HG02840 (cell line): ENCODE measurements around the gene MYO5A.
"Not testable (repeated sequence)": the region's sequence is repeated elsewhere in the genome, so short reads cannot be mapped to it uniquely, and the experiment has no call there.

Experiments
- ATAC-seq: cut with Tn5 transposase; IDR thresholded peaks from one replicate; pipeline ENCODE4 v1.9.1; 2021; ENCODE audit warnings: mild to moderate bottlenecking, moderate library complexity, moderate number of reproducible peaks; ENCODE audit not compliant: unreplicated experiment, low FRiP score

The MYO5A gene

GRCh38 chr15:52546031-52546751 is 17.5 kb upstream of the MYO5A start:
- no peak for ATAC-seq

- ATAC-seq: no peak
Measured at GRCh38 chr15:52540374-52541012, 11.8 kb upstream of the MYO5A start.

DNA sequence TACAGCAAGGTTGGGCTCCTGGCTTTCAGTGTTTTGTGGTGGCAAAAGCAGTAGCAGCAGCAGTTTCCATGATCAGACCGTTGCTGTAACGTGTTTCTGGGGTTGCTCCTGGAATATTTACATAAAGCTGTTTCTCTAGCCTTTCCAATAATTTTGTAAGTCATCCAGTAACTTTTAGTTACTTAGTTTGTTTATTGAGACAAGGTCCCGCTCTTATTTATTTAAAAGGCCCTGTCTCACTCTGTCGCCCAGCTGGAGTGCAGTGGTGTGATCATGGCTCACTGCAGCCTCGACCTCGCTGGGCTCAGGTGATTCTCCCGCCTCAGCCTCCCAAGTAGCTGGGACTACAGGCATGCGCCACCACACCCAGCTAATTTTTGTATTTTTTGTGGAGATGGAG is 8.8 kb upstream of the MYO5A start:
- ATAC-seq: no peak

DNA sequence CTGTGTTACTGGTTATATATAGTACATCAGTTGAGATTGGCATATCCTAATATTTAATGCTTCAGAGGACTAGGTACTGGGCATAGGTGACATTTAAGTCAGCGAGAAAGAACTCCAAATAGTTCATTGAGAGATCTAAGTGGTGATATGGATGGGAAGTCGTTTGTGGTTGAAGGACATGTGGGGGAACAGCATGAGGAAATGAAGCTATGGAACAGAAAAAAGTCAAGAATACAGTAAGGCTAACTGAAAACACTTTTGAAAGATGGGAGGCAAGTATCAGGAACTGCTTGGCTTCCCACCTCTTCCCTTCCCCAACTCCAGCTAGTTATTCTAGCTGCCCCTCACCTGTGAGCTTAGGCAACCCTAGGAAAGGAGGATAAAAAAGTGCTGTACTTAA is 3.7 kb upstream of the MYO5A start:
- no peak for ATAC-seq

DNA sequence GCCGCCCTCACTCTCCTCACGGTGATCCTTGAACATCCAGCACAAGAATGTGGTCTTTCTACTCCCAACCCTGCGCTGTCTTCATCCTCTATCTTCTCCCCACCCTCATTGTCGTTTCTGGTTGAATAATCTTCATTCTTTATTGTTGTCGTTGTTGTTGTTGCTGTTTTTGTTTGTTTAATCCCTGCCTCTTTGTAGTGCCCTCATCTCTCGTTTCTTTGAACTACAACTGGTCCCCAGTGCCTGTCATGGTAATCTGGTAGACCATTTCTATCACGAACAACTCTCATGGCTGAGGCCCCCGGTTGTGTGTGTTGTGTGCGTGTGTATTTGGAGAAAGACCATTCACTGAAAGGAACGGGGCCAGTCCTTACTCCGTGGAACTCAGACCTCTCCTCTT is 1.3 kb upstream of the MYO5A start:
- ATAC-seq: no peak

GRCh38 chr15:52529341-52529924 is 753 bp upstream of the MYO5A start:
- ATAC-seq: peak; percentile 6

- no peak for ATAC-seq
Measured at GRCh38 chr15:52527911-52528563, 643 bp downstream of the MYO5A start.

DNA sequence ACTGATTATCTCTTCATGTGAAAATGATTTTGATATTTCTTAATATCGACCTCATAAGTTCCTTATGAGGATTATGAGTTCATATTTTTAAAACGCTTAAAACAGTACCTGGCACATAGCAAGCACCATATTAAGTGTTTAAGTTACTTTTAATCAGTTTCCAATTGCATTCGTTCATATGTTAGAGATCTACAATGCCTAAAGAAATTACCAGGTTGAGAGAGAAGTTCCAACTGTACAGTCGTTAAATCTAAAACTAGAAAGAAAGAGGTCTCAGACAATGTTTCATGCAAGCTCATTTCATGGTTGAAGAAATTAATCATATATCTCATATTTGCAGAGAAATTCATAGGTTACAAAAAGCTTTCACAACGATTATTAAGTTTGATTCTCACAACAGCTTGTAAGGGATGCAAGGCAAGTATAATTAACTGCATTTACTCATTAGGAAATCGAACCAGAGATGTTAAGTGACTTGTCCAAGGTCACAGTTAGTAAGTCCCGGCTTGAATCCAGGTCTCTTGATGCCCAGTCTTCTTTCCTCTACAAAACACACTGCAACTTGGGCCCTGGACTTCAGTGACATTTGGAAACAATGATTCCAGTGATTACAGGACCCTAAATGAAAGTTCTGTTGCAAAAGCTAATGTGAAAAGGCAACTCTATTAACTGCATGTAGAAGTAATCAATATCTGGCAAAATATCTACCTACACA is 1.3 kb downstream of the MYO5A start:
- no peak for ATAC-seq

DNA sequence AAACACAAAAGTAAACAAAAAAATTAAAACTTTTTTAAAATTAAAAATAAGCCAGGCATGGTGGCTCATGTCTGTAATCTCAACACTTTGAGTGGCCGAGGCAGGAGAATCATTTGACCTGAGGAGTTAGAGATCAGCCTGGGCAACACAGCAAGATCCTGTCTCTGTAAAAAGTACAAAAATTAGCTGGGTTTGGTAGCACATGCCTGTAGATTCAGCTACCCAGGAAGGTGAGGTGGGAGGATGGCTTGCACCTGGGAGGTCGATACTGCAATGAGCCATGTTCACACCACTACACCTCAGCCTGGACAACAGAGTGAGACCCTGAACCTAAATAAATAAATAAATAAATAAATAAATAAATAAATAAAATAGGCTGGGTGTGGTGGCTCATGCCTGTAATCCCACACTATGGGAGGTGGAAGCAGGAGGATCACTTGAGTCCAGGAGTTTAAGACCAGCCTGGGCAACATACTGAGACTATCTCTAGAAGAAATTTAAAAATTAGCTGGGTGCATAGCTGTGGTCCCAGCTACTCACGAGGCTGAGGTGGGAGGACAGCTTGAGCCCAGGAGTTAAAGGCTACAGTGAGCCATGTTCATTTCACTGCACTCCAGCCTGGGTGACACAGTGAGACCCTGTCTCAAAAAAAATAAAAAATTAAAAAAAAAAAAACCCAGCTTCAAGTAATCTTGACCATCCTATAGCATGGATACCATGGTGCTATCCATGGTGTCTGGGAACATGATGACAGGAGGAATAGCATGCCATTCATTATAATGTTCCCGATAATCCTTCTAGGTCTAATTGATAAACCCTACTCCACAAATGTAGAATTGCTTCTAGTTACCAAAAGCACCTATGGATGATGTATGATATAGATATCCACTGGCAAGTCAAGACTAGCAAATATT is 4.2 kb downstream of the MYO5A start:
- ATAC-seq: no peak

DNA sequence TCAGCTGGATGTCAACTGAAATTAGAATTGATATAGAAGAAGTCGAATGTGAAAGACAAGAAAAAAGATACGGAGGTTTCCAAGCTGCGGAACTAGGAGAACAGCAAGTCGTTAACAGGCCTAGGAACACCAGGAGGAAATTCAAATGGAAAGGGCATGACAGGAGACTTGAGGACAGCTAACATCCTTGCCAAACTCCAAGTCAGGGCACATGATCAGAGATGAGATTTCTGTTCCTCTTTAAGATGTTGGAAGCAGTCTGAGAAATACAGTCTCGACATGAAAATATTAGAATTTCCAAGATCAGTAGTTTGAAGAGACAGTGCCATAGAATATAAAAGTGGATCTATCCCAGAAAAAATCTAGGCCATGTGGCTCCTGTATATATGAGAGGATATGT is 5.0 kb downstream of the MYO5A start:
- ATAC-seq: no peak

- ATAC-seq: no peak
Measured at GRCh38 chr15:52523192-52523591, 5.5 kb downstream of the MYO5A start.

DNA sequence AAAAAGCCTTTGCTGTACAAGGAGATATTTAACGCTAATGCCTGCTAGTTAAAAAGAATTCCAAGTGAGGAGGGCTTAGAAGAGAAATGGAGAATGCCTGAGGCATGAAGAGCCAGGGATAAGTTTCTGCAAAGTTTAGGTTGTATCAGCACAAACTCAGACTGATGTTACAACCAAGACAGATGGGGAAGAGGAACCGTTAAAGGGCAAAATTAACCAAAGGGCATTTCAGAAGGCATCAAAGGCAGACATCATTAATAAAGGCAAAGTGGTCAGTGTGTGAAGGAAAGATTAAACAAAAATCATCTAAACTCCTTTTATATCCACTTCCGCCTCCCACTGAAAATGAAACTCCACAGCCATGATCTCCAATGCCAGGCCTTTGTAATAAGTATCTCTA is 7.0 kb downstream of the MYO5A start:
- ATAC-seq: no peak

- no peak for ATAC-seq
Measured at GRCh38 chr15:52520421-52520820, 8.3 kb downstream of the MYO5A start.

- no peak for ATAC-seq
Measured at GRCh38 chr15:52518487-52519371, 10.0 kb downstream of the MYO5A start.

DNA sequence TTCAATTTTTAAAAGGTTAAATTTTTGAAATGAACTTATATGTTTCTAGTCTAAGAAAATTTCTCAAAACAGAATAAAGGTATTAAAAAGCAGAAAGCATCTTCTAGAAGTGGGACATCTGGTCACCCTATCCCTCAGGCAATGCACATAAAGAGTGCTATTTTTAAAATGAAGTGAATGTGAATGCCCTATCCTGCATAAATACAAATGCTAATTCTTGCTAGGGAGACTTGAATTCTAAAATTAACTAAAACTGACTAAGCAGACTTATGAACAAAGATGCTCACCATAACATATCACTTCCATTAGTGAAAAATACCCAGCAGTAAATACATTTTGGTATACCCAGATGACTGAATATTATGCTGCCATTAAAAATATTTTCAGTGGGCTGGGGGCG is 11.7 kb downstream of the MYO5A start:
- no peak for ATAC-seq

GRCh38 chr15:52515343-52515742 is 13.3 kb downstream of the MYO5A start:
- ATAC-seq: no peak

DNA sequence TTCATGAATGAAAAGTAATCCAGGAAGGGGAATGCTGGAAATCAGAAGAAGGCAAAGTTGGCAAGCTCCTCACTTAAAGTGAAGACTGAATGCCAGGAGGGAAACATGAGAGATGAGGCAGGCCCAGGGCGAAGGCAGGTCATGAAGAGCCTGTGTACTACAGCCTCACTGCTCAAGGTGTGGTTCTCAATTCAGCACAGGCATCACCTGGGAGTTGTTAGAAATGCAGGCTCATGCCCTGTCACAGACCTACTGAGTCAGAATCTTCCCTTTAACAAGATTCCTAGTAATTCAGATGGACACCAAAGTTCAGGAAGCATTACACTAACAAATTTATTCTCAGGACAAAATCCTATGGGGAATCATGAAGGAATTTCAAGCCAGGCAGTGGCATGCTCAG is 14.2 kb downstream of the MYO5A start:
- ATAC-seq: no peak

DNA sequence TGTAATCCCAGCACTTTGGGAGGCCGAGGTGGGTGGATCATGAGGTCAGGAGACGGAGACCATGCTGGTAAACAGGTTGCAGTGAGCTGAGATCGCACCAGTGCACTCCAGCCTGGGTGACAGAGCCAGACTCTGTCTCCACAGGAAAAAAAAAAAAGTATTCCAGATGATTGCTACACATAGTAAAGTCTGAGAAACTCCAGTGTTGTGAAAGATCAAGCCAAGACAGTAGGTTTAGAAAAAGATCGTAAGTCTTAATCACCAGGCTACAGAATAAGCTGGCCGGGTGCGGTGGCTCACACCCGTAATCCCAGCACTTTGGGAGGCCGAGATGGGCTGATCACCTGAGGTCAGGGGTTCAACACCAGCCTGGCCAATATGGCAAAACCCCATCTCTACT is 15.8 kb downstream of the MYO5A start:
- ATAC-seq: not testable (repeated sequence)

DNA sequence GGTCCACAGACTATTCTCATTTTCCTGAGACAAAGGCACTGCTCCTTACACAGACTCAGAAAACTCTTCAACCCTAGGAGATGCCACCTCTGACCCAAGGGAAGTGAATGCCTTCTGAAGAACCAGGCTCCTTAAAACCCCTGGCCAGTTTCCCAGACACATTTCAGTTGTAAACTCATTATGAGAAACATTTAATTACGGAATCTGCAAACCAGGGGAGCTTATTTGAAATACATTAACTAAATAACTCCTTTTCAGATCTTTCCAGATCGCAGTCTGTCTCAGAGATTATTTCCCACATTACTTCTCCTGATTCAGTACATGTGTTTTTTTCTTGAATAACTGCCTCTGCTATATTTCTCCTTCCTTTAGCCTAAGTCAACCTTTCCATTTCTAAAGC is 17.6 kb downstream of the MYO5A start:
- no peak for ATAC-seq
